IMR-90 (cell line): Measurements from ENCODE around the gene TELO2. TPM values are rescaled to one million over a fixed set of nuclear protein-coding genes. Genes with fewer than 3 reads are reported as not detected.

ENCODE experiments used
- ATAC-seq: fragments of 200-7000 bp; cut with Tn5 transposase; 2 replicates; pipeline ENCODE4 v1.9.1; 2020; ENCODE audit warnings: low read depth, mild to moderate bottlenecking, moderate library complexity
- BruUV-seq: library from RNA; stranded (reverse); fragments of 400-500 nt; replicated peaks from 2 replicates; lab custom pipeline; 2021; lab: Mats Ljungman, UMichigan
- CTCF ChIA-PET: fragments of 300-600 bp; formaldehyde crosslinking; extraction: SDS; loops from one replicate; lab custom pipeline; 2021; ENCODE audit warnings: antibody characterized with exemption; lab: Yijun Ruan, JAX
- POLR2A ChIA-PET: fragments of 300-600 bp; sonication (Branson Sonifier 250); formaldehyde crosslinking; loops from one replicate; lab custom pipeline; 2022; ENCODE audit warnings: antibody characterized with exemption; ENCODE audit not compliant: unreplicated experiment; lab: Charles Lee
- DNase-seq: peaks from one replicate; pipeline ENCODE4 v3.0.0; 2013
- H2AFZ ChIP-seq: replicated peaks from 2 replicates; pipeline ENCODE3; 2013; ENCODE audit warnings: low read length, mild to moderate bottlenecking; ENCODE audit not compliant: poor library complexity
- H2AK5ac ChIP-seq: 2 replicates; pipeline ENCODE4 v1.6.1; 2013; ENCODE audit warnings: low read depth, low read length, inconsistent platforms
- H2AK9ac ChIP-seq: replicated peaks from 2 replicates; pipeline ENCODE3; 2013; ENCODE audit warnings: mild to moderate bottlenecking, low read depth, low read length, moderate library complexity; ENCODE audit not compliant: poor library complexity
- H2BK120ac ChIP-seq: 2 replicates; pipeline ENCODE4 v1.6.1; 2013; ENCODE audit warnings: low read depth, low read length, inconsistent platforms
- H2BK15ac ChIP-seq: 3 replicates; pipeline ENCODE4 v1.6.1; 2013; ENCODE audit warnings: low read depth, low read length, inconsistent platforms
- H2BK20ac ChIP-seq: 2 replicates; pipeline ENCODE4 v1.6.1; 2013; ENCODE audit warnings: low read depth, mild to moderate bottlenecking, inconsistent platforms, low read length, moderate library complexity
- H2BK5ac ChIP-seq: 2 replicates; pipeline ENCODE4 v1.6.1; 2013; ENCODE audit warnings: mild to moderate bottlenecking, low read depth, low read length, inconsistent platforms; ENCODE audit not compliant: poor library complexity, severe bottlenecking
- H3K14ac ChIP-seq: replicated peaks from 2 replicates; pipeline ENCODE4 v1.6.1; 2013; ENCODE audit warnings: low read depth, low read length, inconsistent platforms
- H3K18ac ChIP-seq: 2 replicates; pipeline ENCODE4 v1.6.1; 2013; ENCODE audit warnings: low read depth, low read length, control low read depth
- H3K23ac ChIP-seq: 2 replicates; pipeline ENCODE4 v1.6.1; 2013; ENCODE audit warnings: low read depth, low read length, inconsistent platforms
- H3K27ac ChIP-seq: 2 replicates; pipeline ENCODE4 v1.5.1; 2013; ENCODE audit warnings: mild to moderate bottlenecking, control low read depth, low read length; ENCODE audit not compliant: insufficient read depth
- H3K27me3 ChIP-seq: 2 replicates; pipeline ENCODE4 v1.6.1; 2013; ENCODE audit warnings: low read length; ENCODE audit not compliant: control insufficient read depth, insufficient read depth
- H3K36me3 ChIP-seq: 2 replicates; pipeline ENCODE4 v1.6.1; 2013; ENCODE audit warnings: low read length, mixed read lengths; ENCODE audit not compliant: control insufficient read depth, insufficient read depth
- H3K4ac ChIP-seq: 2 replicates; pipeline ENCODE4 v1.6.1; 2013; ENCODE audit warnings: low read depth, low read length, inconsistent platforms
- H3K4me1 ChIP-seq: 2 replicates; pipeline ENCODE4 v1.6.1; 2013; ENCODE audit warnings: low read length, mixed read lengths; ENCODE audit not compliant: control insufficient read depth, insufficient read depth
- H3K4me2 ChIP-seq: 2 replicates; pipeline ENCODE4 v1.6.1; 2013; ENCODE audit warnings: low read depth, mild to moderate bottlenecking, control low read depth, low read length, moderate library complexity
- H3K4me3 ChIP-seq: 2 replicates; pipeline ENCODE4 v1.5.1; 2013; ENCODE audit warnings: low read depth, mild to moderate bottlenecking, control low read depth, low read length, moderate library complexity; ENCODE audit not compliant: insufficient read depth
- H3K56ac ChIP-seq: 2 replicates; pipeline ENCODE4 v1.6.1; 2013; ENCODE audit warnings: low read length, inconsistent platforms; ENCODE audit not compliant: insufficient read depth; ENCODE audit errors: extremely low read depth
- H3K79me1 ChIP-seq, 2 experiments: 2 replicates each; pipeline ENCODE4 v1.6.1; 2013; ENCODE audit warnings: low read length in 2 of 2, inconsistent platforms in 1 of 2, low read depth in 1 of 2
- H3K9ac ChIP-seq: 2 replicates; pipeline ENCODE4 v1.6.1; 2013; ENCODE audit warnings: low read depth, low read length, control low read depth
- H3K9me1 ChIP-seq: 2 replicates; pipeline ENCODE4 v1.6.1; 2013; ENCODE audit warnings: low read length, inconsistent platforms; ENCODE audit not compliant: insufficient read depth
- H3K9me3 ChIP-seq: 2 replicates; pipeline ENCODE4 v1.6.1; 2013; ENCODE audit warnings: low read length; ENCODE audit not compliant: control insufficient read depth, insufficient read depth
- H4K20me1 ChIP-seq: 2 replicates; pipeline ENCODE4 v1.6.1; 2013; ENCODE audit warnings: low read length, inconsistent platforms; ENCODE audit not compliant: insufficient read depth
- H4K5ac ChIP-seq: 2 replicates; pipeline ENCODE4 v1.6.1; 2013; ENCODE audit warnings: mild to moderate bottlenecking, low read depth, low read length, control low read depth
- H4K8ac ChIP-seq, 2 experiments: 2 replicates each; pipeline ENCODE4 v1.6.1; 2013; ENCODE audit warnings: low read depth in 2 of 2, low read length in 2 of 2, control low read depth in 1 of 2, inconsistent platforms in 1 of 2
- H4K91ac ChIP-seq: 2 replicates; pipeline ENCODE4 v1.6.1; 2013; ENCODE audit warnings: low read depth, low read length, inconsistent platforms; ENCODE audit not compliant: insufficient read depth
- BHLHE40 ChIP-seq: fragments of 150-350 bp; IDR thresholded peaks from 2 replicates; pipeline ENCODE4 v1.6.1; 2016; ENCODE audit warnings: mild to moderate bottlenecking, low read depth, low read length
- CEBPB ChIP-seq: IDR thresholded peaks from 2 replicates; pipeline ENCODE4 v1.6.1; 2012; ENCODE audit warnings: low read depth, low read length, improper control_type of control experiment
- CHD1 ChIP-seq: IDR thresholded peaks from 2 replicates; pipeline ENCODE4 v1.6.1; 2012; ENCODE audit warnings: low read depth, low read length, improper control_type of control experiment
- FOS ChIP-seq: fragments of 150-350 bp; IDR thresholded peaks from 2 replicates; pipeline ENCODE4 v1.6.1; 2016; ENCODE audit warnings: low read depth, low read length
- MAFK ChIP-seq: IDR thresholded peaks from 2 replicates; pipeline ENCODE4 v1.6.1; 2012; ENCODE audit warnings: low read depth, low read length, improper control_type of control experiment
- MAZ ChIP-seq: IDR thresholded peaks from 2 replicates; pipeline ENCODE4 v1.6.1; 2012; ENCODE audit warnings: low read depth, mild to moderate bottlenecking, low read length, improper control_type of control experiment, moderate library complexity, borderline replicate concordance
- MXI1 ChIP-seq: IDR thresholded peaks from 2 replicates; pipeline ENCODE4 v1.6.1; 2012; ENCODE audit warnings: low read depth, mild to moderate bottlenecking, low read length, moderate library complexity, borderline replicate concordance
- NFE2L2 ChIP-seq: fragments of 150-350 bp; IDR thresholded peaks from 2 replicates; pipeline ENCODE4 v1.6.1; 2016; ENCODE audit warnings: low read depth, mild to moderate bottlenecking, low read length
- POLR2A ChIP-seq: IDR thresholded peaks from 2 replicates; pipeline ENCODE4 v1.6.1; 2012; ENCODE audit warnings: mild to moderate bottlenecking, low read depth, low read length
- RAD21 ChIP-seq: IDR thresholded peaks from 2 replicates; pipeline ENCODE4 v1.6.1; 2012; ENCODE audit warnings: low read length, improper control_type of control experiment
- RCOR1 ChIP-seq: IDR thresholded peaks from 2 replicates; pipeline ENCODE4 v1.6.1; 2012; ENCODE audit warnings: mild to moderate bottlenecking, low read length, improper control_type of control experiment; ENCODE audit not compliant: insufficient replicate concordance
- RFX5 ChIP-seq: IDR thresholded peaks from 2 replicates; pipeline ENCODE4 v1.8.0; 2012; ENCODE audit warnings: low read depth, mild to moderate bottlenecking, low read length, moderate library complexity
- SMC3 ChIP-seq: fragments of 150-350 bp; IDR thresholded peaks from 2 replicates; pipeline ENCODE4 v1.6.1; 2016; ENCODE audit warnings: low read depth, mild to moderate bottlenecking, antibody characterized with exemption, low read length, moderate library complexity
- WGBS, 2 experiments: methylation state at CpG; one replicate each; pipeline versions ENCODE4 v1.1.5 to v1.1.7; 2013; ENCODE audit warnings: missing lambda C conversion rate in 2 of 2; ENCODE audit not compliant: insufficient read length in 1 of 2; ENCODE audit errors: extremely low coverage in 2 of 2; 5-methylcytosine and 5-hydroxymethylcytosine counted together
- dilution Hi-C: fragments of 300-500 bp; cut with HindIII; formaldehyde crosslinking; loops from one replicate; pipeline ENCODE4 v1.14.3; 2018; ENCODE audit warnings: low sequenced_read_pairs; ENCODE audit not compliant: unreplicated experiment
- in situ Hi-C: fragments of 300-500 bp; cut with MboI; formaldehyde crosslinking; loops from 3 replicates; pipeline ENCODE4 v1.14.3; 2019; ENCODE audit warnings: low sequenced_read_pairs, inconsistent platforms, mixed read lengths
- intact Hi-C: fragments of 100-400 bp; cut with micrococcal nuclease; formaldehyde crosslinking; loops from 2 replicates; pipeline ENCODE4 v1.10.0; 2022
- polyA plus RNA-seq, 3 experiments: library from polyadenylated mRNA; depleted of rRNA; stranded (reverse); fragments of >200 nt; gene quantifications; 2 replicates each; pipeline ENCODE4 v1.2.3, GENCODE V29; 2012; ENCODE audit warnings: low replicate concordance in 1 of 3
- total RNA-seq: library from RNA; depleted of rRNA; stranded (reverse); fragments of >200 nt; gene quantifications from 2 replicates; pipeline ENCODE4 v1.2.3, GENCODE V29; 2012
- TF ChIP-seq, protein P1 (sequence below): fragments of 150-350 bp; IDR thresholded peaks from 2 replicates; pipeline ENCODE4 v1.6.1; 2017; ENCODE audit warnings: mild to moderate bottlenecking, antibody characterized with exemption, low read length, low read depth
- TF ChIP-seq, protein P2 (sequence below): fragments of 150-350 bp; IDR thresholded peaks from 2 replicates; pipeline ENCODE4 v1.6.1; 2016; ENCODE audit warnings: low read depth, mild to moderate bottlenecking, low read length, moderate library complexity, borderline replicate concordance
- TF ChIP-seq, protein P3 (sequence below): conservative IDR thresholded peaks from 2 replicates; pipeline ENCODE4 v1.5.1; 2012; ENCODE audit warnings: mild to moderate bottlenecking, low read depth, low read length, improper control_type of control experiment

Gene TELO2
- total and polyA plus RNA-seq, 2 of the 4 experiments (the other 2 are of a cell fraction) = 6.6 to 26.6 TPM

DNA sequence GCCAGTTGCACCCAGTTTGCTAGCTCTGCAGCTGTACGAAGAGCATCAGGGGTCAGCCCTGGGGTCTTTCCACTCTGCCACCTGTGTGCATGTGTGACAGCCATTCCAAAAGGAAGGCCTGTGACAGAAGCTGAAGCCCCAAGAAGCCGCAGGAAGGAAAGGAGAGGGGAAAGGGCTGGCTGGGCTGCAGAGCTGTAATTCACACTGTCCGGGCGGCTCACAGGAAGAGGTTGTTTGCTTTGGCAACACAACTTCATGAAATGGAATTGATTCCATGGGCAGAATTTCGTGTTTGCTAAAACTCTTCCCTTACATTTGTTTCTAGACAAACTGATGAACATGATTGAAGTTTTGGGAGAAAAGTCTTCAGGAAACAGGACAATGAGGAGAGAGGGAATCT is 55.1 kb downstream of the TELO2 start:
- in situ Hi-C loops (no loop called here), dilution Hi-C loops (no loop called here), intact Hi-C loops (no loop called here)
- Histone ChIP-seq H4K8ac (no peak overlapping the region), H4K91ac (no peak overlapping the region), H4K20me1 (no peaks in the 10 kb centered on the region), H3K9ac (no peak overlapping the region), H2BK5ac (no peak overlapping the region), H3K4ac (no peak overlapping the region), H4K5ac (no peak overlapping the region), H3K4me2 (no peak overlapping the region), H2AK9ac (no peak overlapping the region), H3K9me1 (0 out of 2 replicates have a peak, but pooled peaks cover 4% of the 10 kb centered on the region), H2AFZ (no peak overlapping the region), H3K79me1 (peaks cover 6 to 35% of the 10 kb centered on the region in 2 experiments; a peak in 3 of 4 replicates), H2BK20ac (no peak overlapping the region), H3K14ac (no peak overlapping the region), H3K27me3 (no peaks in the 10 kb centered on the region), H3K23ac (no peak overlapping the region), H2BK120ac (no peak overlapping the region), H3K4me1 (peaks cover 3% of the 10 kb centered on the region; the same call in 1 of the 2 replicates), H3K18ac (no peak overlapping the region), H3K56ac (no peak overlapping the region), H3K4me3 (no peak overlapping the region), H3K9me3 (no peaks in the 10 kb centered on the region), H2BK15ac (no peak overlapping the region), H2AK5ac (no peak overlapping the region), H3K27ac (no peak overlapping the region), H3K36me3 (peaks cover 11% of the 10 kb centered on the region; the same call in 1 of the 2 replicates)
- DNase-seq (no peak), ATAC-seq (no peak; the same call in 1 of the 2 replicates)
- ChIA-PET POLR2A (no interaction called here), CTCF (no interaction called here)
- BruUV-seq = no TSS peak
- 86% methylated on average over 1 of the region's 5 CpGs; no CpG with 5 or more reads in 1 of the 2 experiments for WGBS, 2 experiments
- TF ChIP-seq, protein P1, sequence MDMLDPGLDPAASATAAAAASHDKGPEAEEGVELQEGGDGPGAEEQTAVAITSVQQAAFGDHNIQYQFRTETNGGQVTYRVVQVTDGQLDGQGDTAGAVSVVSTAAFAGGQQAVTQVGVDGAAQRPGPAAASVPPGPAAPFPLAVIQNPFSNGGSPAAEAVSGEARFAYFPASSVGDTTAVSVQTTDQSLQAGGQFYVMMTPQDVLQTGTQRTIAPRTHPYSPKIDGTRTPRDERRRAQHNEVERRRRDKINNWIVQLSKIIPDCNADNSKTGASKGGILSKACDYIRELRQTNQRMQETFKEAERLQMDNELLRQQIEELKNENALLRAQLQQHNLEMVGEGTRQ = no peak
- TF ChIP-seq MAZ = no peak
- TF ChIP-seq BHLHE40 = no peak
- no peak for TF ChIP-seq MAFK
- TF ChIP-seq CHD1 = no peak
- TF ChIP-seq RAD21 = no peak
- no peak for TF ChIP-seq MXI1
- TF ChIP-seq CEBPB = no peak
- TF ChIP-seq, protein P2, sequence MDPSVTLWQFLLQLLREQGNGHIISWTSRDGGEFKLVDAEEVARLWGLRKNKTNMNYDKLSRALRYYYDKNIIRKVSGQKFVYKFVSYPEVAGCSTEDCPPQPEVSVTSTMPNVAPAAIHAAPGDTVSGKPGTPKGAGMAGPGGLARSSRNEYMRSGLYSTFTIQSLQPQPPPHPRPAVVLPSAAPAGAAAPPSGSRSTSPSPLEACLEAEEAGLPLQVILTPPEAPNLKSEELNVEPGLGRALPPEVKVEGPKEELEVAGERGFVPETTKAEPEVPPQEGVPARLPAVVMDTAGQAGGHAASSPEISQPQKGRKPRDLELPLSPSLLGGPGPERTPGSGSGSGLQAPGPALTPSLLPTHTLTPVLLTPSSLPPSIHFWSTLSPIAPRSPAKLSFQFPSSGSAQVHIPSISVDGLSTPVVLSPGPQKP = no peak
- TF ChIP-seq SMC3 = no peak
- no peak for TF ChIP-seq POLR2A
- TF ChIP-seq FOS = no peak
- no peak for TF ChIP-seq RFX5
- no peak for TF ChIP-seq NFE2L2
- TF ChIP-seq RCOR1 = no peak
- TF ChIP-seq, protein P3, sequence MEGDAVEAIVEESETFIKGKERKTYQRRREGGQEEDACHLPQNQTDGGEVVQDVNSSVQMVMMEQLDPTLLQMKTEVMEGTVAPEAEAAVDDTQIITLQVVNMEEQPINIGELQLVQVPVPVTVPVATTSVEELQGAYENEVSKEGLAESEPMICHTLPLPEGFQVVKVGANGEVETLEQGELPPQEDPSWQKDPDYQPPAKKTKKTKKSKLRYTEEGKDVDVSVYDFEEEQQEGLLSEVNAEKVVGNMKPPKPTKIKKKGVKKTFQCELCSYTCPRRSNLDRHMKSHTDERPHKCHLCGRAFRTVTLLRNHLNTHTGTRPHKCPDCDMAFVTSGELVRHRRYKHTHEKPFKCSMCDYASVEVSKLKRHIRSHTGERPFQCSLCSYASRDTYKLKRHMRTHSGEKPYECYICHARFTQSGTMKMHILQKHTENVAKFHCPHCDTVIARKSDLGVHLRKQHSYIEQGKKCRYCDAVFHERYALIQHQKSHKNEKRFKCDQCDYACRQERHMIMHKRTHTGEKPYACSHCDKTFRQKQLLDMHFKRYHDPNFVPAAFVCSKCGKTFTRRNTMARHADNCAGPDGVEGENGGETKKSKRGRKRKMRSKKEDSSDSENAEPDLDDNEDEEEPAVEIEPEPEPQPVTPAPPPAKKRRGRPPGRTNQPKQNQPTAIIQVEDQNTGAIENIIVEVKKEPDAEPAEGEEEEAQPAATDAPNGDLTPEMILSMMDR = no peak
